B cell (primary cell): ENCODE measurements around the gene RSU1. TPM values are rescaled to one million over a fixed set of nuclear protein-coding genes. Genes with fewer than 3 reads are reported as not detected.
A peak's percentile ranks its signal among the peaks of the same experiment; 100 is the strongest.

Experiments used
- ATAC-seq: fragments of 200-7000 bp; cut with Tn5 transposase; one replicate; pipeline ENCODE4 v1.10.0; 2021; ENCODE audit warnings: low read depth, mild to moderate bottlenecking, moderate number of reproducible peaks, moderate library complexity
- CTCF ChIA-PET: fragments of 350-600 bp; sonication (Branson Sonifier 250); formaldehyde crosslinking; loops from one replicate; lab custom pipeline; 2021; ENCODE audit warnings: antibody characterized with exemption, inconsistent platforms; lab: Charles Lee
- POLR2A ChIA-PET: fragments of 350-600 bp; sonication (Branson Sonifier 250); formaldehyde crosslinking; loops from one replicate; lab custom pipeline; 2021; ENCODE audit warnings: antibody characterized with exemption; lab: Charles Lee
- DNase-seq: peaks from one replicate; pipeline ENCODE4 v3.0.0; 2013
- H2AFZ ChIP-seq: 2 replicates; pipeline ENCODE4 v1.6.1; 2012; ENCODE audit warnings: mild to moderate bottlenecking, low read depth, low read length; ENCODE audit not compliant: insufficient read depth, poor library complexity, severe bottlenecking
- H3K27ac ChIP-seq, 2 donors: 1 replicate in 1 of 2; 2 replicates in 1 of 2; pipeline ENCODE4 v1.5.1; 2012 to 2013; ENCODE audit warnings: low read length in 2 of 2, mild to moderate bottlenecking in 2 of 2, moderate library complexity in 1 of 2
- H3K27me3 ChIP-seq, 4 experiments: fragments of 200-600 bp in 1 of 4; sonication (generic) in 1 of 4; replicated peaks in 1 of 4; 1 replicate in 2 of 4; 2 replicates in 2 of 4; pipeline versions ENCODE4 v1.6.1 to v1.7.0; 2013 to 2016; ENCODE audit warnings: low read length in 3 of 4, mild to moderate bottlenecking in 2 of 4, mixed read lengths in 1 of 4, moderate library complexity in 1 of 4; ENCODE audit not compliant: insufficient read depth in 4 of 4, control insufficient read depth in 3 of 4; ENCODE audit errors: control extremely low read depth in 1 of 4
- H3K36me3 ChIP-seq, 2 experiments: replicated peaks in 1 of 2; 1 replicate in 1 of 2; 2 replicates in 1 of 2; pipeline versions ENCODE4 v1.6.1 to v1.7.1; 2013; ENCODE audit warnings: low read length in 1 of 2; ENCODE audit not compliant: insufficient read depth in 2 of 2, control insufficient read depth in 1 of 2; ENCODE audit errors: control extremely low read depth in 1 of 2, extremely low read depth in 1 of 2
- H3K4me1 ChIP-seq, 2 donors: fragments of 200-600 bp in 1 of 2; sonication (generic) in 1 of 2; 1 replicate in 1 of 2; 2 replicates in 1 of 2; pipeline versions ENCODE4 v1.5.1 to v1.6.1; 2013 to 2017; ENCODE audit warnings: low read length in 2 of 2; ENCODE audit not compliant: control insufficient read depth in 2 of 2, insufficient read depth in 2 of 2
- H3K4me2 ChIP-seq: replicated peaks from 2 replicates; pipeline ENCODE3; 2012; ENCODE audit warnings: mild to moderate bottlenecking, low read depth, low read length; ENCODE audit not compliant: poor library complexity, severe bottlenecking
- H3K4me3 ChIP-seq, 5 experiments: fragments of 200-600 bp in 1 of 5; sonication (generic) in 1 of 5; 1 replicate in 3 of 5; 2 replicates in 2 of 5; pipeline versions ENCODE4 v1.5.1 to v1.7.0; 2011 to 2016; ENCODE audit warnings: low read length in 4 of 5, mild to moderate bottlenecking in 4 of 5, low read depth in 2 of 5, control low read depth in 1 of 5, moderate library complexity in 1 of 5; ENCODE audit not compliant: insufficient read depth in 1 of 5; ENCODE audit errors: control extremely low read depth in 1 of 5, extremely low read depth in 1 of 5
- H3K79me2 ChIP-seq: fragments of 200-600 bp; sonication (generic); one replicate; pipeline ENCODE4 v1.6.0; 2016; ENCODE audit warnings: low read length; ENCODE audit not compliant: control insufficient read depth, insufficient read depth
- H3K9ac ChIP-seq: fragments of 200-600 bp; sonication (generic); 2 replicates; pipeline ENCODE4 v1.6.1; 2017; ENCODE audit warnings: mild to moderate bottlenecking, low read length, moderate library complexity
- H3K9me3 ChIP-seq, 3 donors: one replicate each; pipeline versions ENCODE4 v1.6.1 to v1.7.1; 2013; ENCODE audit warnings: low read length in 2 of 3; ENCODE audit not compliant: control insufficient read depth in 2 of 3, insufficient read depth in 1 of 3; ENCODE audit errors: control extremely low read depth in 1 of 3
- H4K20me1 ChIP-seq: 2 replicates; pipeline ENCODE4 v1.6.0; 2012; ENCODE audit warnings: mild to moderate bottlenecking, low read length; ENCODE audit not compliant: insufficient read depth, control insufficient read depth, poor library complexity, severe bottlenecking
- H3K27ac Mint-ChIP-seq: one replicate; pipeline ENCODE4 v1.8.0; 2021; ENCODE audit warnings: mixed read lengths
- H3K27me3 Mint-ChIP-seq: one replicate; pipeline ENCODE4 v1.8.0; 2021; ENCODE audit warnings: mixed read lengths
- H3K4me1 Mint-ChIP-seq: one replicate; pipeline ENCODE4 v1.8.0; 2021; ENCODE audit warnings: mixed read lengths
- H3K4me3 Mint-ChIP-seq: one replicate; pipeline ENCODE4 v1.8.0; 2021; ENCODE audit warnings: mixed read lengths
- H3K9me3 Mint-ChIP-seq: one replicate; pipeline ENCODE4 v1.8.0; 2022; ENCODE audit warnings: mixed read lengths; ENCODE audit not compliant: insufficient read depth
- CTCF ChIP-seq: fragments of 200-600 bp; IDR thresholded peaks from one replicate; pipeline ENCODE4 v1.8.0; 2022; ENCODE audit warnings: antibody characterized with exemption, mild to moderate bottlenecking
- EZH2 ChIP-seq: IDR thresholded peaks from 2 replicates; pipeline ENCODE4 v1.6.1; 2012; ENCODE audit warnings: borderline replicate concordance, low read depth, mild to moderate bottlenecking, moderate library complexity, low read length; ENCODE audit not compliant: insufficient read depth, poor library complexity, severe bottlenecking
- WGBS: methylation state at CpG from one replicate; pipeline ENCODE4 v1.1.5; 2013; ENCODE audit warnings: missing lambda C conversion rate; ENCODE audit not compliant: insufficient coverage; 5-methylcytosine and 5-hydroxymethylcytosine counted together
- intact Hi-C: fragments of 100-400 bp; cut with micrococcal nuclease; formaldehyde crosslinking; loops from one replicate; pipeline ENCODE4 v1.10.0; 2022
- polyA plus RNA-seq: library from polyadenylated mRNA; depleted of rRNA; stranded (reverse); fragments of >200 nt; gene quantifications from 2 replicates; pipeline ENCODE4 v1.2.3, GENCODE V29; 2012
- total RNA-seq, 2 donors: library from RNA; stranded (reverse); fragments of 120-200 nt in 1 of 2; gene quantifications; 1 replicate in 1 of 2; 2 replicates in 1 of 2; pipeline versions ENCODE4 v1.2.3 to v1.2.4, GENCODE V29; 2013 to 2022

Gene RSU1
- total and polyA plus RNA-seq, 2 donors (not counting 1 experiment from before 2014, with no cell fraction given): 33.4 to 41.1 TPM

- intact Hi-C loops: no loop called here
- Histone ChIP-seq H3K4me2 (no peak overlapping the region), H3K27ac (no peak overlapping the region), H3K9ac (no peak overlapping the region), H3K4me3 (no peak overlapping the region), H4K20me1 (no peaks in the 10 kb centered on the region), H2AFZ (no peak overlapping the region), H3K9me3 (no peaks in the 10 kb centered on the region), H3K79me2 (no peaks in the 10 kb centered on the region), H3K4me1 (no peaks in the 10 kb centered on the region), H3K27me3 (no peaks in the 10 kb centered on the region), H3K36me3 (no peaks in the 10 kb centered on the region)
- Mint-ChIP-seq H3K27me3 (peaks cover 3% of the 10 kb centered on the region), H3K9me3 (no peaks in the 10 kb centered on the region), H3K4me3 (no peak overlapping the region), H3K4me1 (no peaks in the 10 kb centered on the region), H3K27ac (no peak overlapping the region)
- DNase-seq (no peak), ATAC-seq (no peak)
- TF ChIP-seq CTCF: no peak
- no peak for TF ChIP-seq EZH2
- POLR2A ChIA-PET: no interaction called here
- CTCF ChIA-PET: interaction anchor here (0.9 to 4.9 kb wide), 5 partner anchors 8 to 414 kb away, joined by 3 to 72 read pairs (median 5); no protein-coding TSS in a partner anchor
These were observed 28.0 kb upstream of the RSU1 start for GRCh38 chr10:16845248-16845647.

- H3K27ac Mint-ChIP-seq: no peak overlapping the region
These were observed 26.1 kb upstream of the RSU1 start for GRCh38 chr10:16843252-16843870.

More at GRCh38 chr10:16843252-16843870, 26.1 kb upstream of the RSU1 start:
- peak; percentile 21 for ATAC-seq
- Mint-ChIP-seq H3K4me3 (no peak overlapping the region), H3K9me3 (no peaks in the 10 kb centered on the region), H3K27me3 (peaks cover 3% of the 10 kb centered on the region), H3K4me1 (no peaks in the 10 kb centered on the region)
- Histone ChIP-seq H2AFZ (no peak overlapping the region), H3K27me3 (no peaks in the 10 kb centered on the region), H3K4me1 (no peaks in the 10 kb centered on the region), H3K9ac (no peak overlapping the region), H3K9me3 (no peaks in the 10 kb centered on the region), H3K4me2 (no peak overlapping the region), H3K4me3 (no peak overlapping the region), H3K79me2 (no peaks in the 10 kb centered on the region), H4K20me1 (no peaks in the 10 kb centered on the region), H3K36me3 (no peaks in the 10 kb centered on the region), H3K27ac (no peak overlapping the region)
- intact Hi-C loops: loop anchor here (1.0 to 2.0 kb wide), 3 partner anchors 405 to 587 kb away; no protein-coding TSS in a partner anchor
- peak; percentile 73 for DNase-seq
- TF ChIP-seq CTCF (peak; percentile 87), EZH2 (no peak)
- POLR2A ChIA-PET: no interaction called here
- WGBS: no CpG with 5 or more reads among the region's 1 CpG
- CTCF ChIA-PET: interaction anchor here (0.9 to 4.9 kb wide), 10 partner anchors 9 to 586 kb away, joined by 3 to 72 read pairs (median 4); no protein-coding TSS in a partner anchor
